Transverse colon (tissue), 4 donors: ENCODE data around the gene JPT1.

ENCODE experiments used
- EP300 ChIP-seq: sonication (generic); formaldehyde crosslinking; IDR thresholded peaks from one replicate; pipeline ENCODE4 v1.6.1; 2017; ENCODE audit warnings: antibody characterized with exemption, low read depth
- POLR2A ChIP-seq: fragments of 450-650 bp; IDR thresholded peaks from one replicate; pipeline ENCODE4 v1.6.1; 2016; ENCODE audit warnings: antibody characterized with exemption, mild to moderate bottlenecking, moderate library complexity
- POLR2AphosphoS5 ChIP-seq, 3 donors: sonication (generic); formaldehyde crosslinking; IDR thresholded peaks; one replicate each; pipeline ENCODE4 v1.6.1; 2016; ENCODE audit warnings: antibody characterized with exemption in 3 of 3
- TF ChIP-seq, protein P1 (sequence below), 5 experiments: fragments of 200-600 bp in 3 of 5; fragments of 450-650 bp in 2 of 5; sonication (generic) in 3 of 5; IDR thresholded peaks; 1 replicate in 2 of 5; 2 replicates in 3 of 5; pipeline ENCODE4 v1.5.1; 2016 to 2017; ENCODE audit warnings: antibody characterized with exemption in 5 of 5, inconsistent platforms in 3 of 5, mild to moderate bottlenecking in 2 of 5, moderate library complexity in 1 of 5

DNA sequence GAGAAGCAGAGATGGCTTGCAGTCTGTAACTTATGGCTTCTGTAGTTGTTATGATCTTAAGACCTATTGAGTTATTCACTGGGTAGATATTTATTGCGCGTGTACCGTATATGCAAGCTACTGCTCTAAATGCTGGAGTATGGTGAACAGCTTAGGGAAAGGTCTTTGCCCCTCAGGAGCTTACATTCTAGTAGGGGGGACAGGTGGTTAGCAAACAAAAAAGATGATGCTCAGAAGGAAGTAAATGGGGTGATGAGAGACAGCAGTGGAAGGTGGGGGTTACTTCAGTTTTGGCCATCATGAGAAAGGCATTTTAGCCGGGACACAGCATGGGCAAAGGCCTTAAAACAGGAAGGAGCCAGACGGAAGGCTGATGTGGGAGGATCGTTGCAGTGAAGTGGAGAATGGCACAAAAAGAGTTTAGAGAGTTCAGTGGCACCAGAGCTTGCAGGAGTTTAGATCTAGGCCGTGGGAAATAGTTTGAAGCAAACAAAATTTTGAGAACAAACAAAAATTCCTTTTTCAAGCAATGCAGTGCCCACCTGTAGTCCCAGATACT is 42.5 kb downstream of the JPT1 start:
- TF ChIP-seq, protein P1, sequence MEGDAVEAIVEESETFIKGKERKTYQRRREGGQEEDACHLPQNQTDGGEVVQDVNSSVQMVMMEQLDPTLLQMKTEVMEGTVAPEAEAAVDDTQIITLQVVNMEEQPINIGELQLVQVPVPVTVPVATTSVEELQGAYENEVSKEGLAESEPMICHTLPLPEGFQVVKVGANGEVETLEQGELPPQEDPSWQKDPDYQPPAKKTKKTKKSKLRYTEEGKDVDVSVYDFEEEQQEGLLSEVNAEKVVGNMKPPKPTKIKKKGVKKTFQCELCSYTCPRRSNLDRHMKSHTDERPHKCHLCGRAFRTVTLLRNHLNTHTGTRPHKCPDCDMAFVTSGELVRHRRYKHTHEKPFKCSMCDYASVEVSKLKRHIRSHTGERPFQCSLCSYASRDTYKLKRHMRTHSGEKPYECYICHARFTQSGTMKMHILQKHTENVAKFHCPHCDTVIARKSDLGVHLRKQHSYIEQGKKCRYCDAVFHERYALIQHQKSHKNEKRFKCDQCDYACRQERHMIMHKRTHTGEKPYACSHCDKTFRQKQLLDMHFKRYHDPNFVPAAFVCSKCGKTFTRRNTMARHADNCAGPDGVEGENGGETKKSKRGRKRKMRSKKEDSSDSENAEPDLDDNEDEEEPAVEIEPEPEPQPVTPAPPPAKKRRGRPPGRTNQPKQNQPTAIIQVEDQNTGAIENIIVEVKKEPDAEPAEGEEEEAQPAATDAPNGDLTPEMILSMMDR (IDR thresholded peaks at IDR 0.05), result no peak
- TF ChIP-seq POLR2A, result no peak
- no peak for TF ChIP-seq POLR2AphosphoS5 (IDR thresholded peaks at IDR 0.05)
- TF ChIP-seq EP300, result no peak
